Stimulated activated CD4-positive, alpha-beta T cell treated with anti-CD3 and anti-CD28 coated beads, Interleukin-4, amount 100 ng/mL, for 48 hours (primary cell): ENCODE data around the gene MCAT.

Experiments used
- DNase-seq, 2 donors: peaks; one replicate each; pipeline ENCODE4 v3.0.0-alpha.2; 2020; ENCODE audit warnings: low read depth in 2 of 2

Gene MCAT, protein sequence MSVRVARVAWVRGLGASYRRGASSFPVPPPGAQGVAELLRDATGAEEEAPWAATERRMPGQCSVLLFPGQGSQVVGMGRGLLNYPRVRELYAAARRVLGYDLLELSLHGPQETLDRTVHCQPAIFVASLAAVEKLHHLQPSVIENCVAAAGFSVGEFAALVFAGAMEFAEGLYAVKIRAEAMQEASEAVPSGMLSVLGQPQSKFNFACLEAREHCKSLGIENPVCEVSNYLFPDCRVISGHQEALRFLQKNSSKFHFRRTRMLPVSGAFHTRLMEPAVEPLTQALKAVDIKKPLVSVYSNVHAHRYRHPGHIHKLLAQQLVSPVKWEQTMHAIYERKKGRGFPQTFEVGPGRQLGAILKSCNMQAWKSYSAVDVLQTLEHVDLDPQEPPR

DNA sequence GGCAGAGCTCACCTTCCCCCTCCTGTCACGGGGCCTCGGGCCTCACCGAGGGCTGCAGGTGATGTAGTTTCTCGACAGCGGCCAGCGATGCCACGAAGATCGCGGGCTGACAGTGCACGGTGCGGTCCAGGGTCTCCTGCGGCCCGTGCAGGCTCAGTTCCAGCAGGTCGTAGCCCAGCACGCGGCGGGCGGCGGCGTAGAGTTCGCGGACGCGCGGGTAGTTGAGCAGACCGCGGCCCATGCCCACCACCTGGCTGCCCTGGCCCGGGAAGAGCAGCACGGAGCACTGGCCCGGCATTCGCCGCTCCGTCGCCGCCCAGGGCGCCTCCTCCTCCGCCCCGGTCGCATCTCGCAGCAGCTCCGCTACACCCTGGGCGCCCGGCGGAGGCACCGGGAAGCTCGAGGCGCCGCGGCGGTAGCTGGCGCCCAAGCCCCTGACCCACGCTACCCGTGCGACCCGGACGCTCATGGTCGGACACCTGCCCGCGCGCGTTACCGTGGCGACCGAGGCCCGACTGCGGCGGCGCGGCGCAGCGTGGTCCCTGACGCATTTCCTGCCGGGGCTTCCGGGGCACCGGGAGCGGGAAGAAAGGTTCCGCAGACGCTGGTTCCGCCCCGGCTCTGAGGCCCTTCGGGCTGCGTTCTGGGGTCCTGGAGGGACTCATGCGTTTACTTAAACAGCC, at the start of gene MCAT:
MCAT (minus strand) TSS at position 519 of the 683 bp plus-strand sequence; CDS start at position 469, 50 bp downstream.
- peak; percentile 75 to 80 for DNase-seq

DNA sequence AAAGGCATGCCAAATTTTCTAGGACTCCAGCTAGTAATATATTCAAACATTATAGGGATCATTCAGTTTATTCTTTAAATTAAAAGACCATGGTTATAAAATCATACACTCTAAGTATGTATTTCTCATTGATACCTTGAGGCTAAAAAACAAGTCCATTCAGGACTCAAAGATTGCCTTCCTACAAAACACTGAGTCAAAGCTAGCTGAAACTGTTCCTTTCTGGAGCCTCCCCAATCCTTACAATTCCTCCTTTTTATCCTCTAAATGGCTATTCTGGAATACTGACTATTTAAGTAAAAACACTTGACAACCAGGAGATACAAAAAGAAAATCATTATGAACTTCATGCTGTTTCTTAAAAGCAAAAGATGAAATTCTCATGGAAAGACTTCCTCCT, 48.6 kb upstream of the MCAT start:
- DNase-seq: no peak

DNA sequence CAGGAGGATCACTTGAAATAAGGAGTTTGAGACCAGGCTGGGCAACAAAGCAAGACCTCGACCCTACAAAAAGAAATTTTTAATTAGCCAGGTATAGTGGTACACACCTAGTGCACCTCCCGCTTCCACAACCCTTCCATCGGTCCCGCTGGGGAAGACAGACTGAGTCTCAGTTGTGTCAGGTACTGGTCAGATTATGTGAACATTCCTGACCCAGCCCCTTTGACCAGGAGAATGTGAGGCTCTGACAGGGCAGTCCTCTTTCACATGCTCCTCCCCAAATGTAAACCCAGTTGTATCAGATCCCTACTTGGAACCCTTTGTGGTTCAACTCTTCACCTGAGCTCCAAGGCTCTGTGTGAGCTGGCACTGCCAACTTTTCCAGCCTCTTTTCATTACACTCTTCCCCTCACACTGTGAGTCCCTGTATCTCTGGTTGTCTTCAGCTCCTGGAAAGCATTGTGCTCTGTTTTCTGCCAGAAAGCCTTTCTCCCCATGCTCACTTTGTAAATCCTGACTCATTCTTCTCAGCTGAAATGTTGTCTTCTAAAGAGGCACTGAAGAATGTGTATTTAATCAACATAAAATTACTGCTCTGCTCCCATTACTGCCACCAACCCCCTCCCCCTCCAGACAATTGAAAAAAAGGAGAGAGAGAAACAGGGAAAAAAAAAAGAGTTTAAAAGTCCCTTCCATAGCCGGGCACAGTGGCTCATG, 45.8 kb upstream of the MCAT start:
- DNase-seq: no peak

DNA sequence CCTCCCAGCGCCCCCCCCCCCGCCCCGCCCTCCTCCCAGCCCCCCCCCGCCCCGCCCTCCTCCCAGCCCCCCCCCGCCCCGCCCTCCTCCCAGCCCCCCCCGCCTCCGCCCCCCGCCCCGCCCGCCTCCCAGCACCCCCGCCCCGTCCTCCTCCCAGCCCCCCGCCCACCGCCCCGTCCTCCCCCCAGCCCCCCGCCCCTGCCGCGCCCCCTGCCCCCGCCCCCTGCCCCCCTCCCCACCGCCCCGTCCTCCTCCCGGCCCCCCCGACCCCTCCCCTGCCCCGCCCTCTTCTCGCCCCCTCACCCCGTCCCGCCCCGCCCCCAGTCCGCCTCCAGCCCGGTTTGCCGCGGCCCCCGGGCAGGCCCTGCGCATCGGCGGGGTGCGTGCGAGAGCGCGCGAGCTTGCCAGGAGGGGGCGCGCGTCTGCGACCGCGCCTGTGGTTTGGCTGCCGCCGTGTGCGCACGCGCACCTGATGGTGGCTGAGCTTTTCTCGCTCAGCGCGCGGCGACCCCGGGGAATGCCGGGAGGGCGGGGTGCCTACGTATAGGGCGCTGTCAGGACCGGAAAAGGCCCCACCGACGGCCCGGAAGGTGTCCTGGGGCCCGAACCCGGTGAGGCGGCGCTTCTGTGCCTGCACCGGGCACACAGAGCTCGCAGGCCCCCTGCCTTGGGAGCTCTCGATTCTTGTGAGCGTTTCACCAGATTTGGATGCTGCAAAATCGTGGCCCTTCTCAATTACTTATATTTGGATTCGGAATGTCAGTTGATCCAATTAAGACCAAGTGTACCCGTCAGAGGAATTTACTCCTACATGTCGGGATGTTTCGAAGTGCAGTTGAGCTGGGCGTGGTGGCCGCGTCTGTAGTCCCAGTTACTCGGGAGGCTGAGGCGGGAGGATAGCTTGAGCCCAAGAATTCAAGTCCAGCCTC, 44.2 kb upstream of the MCAT start:
- DNase-seq: peak; percentile 93 to 94

DNA sequence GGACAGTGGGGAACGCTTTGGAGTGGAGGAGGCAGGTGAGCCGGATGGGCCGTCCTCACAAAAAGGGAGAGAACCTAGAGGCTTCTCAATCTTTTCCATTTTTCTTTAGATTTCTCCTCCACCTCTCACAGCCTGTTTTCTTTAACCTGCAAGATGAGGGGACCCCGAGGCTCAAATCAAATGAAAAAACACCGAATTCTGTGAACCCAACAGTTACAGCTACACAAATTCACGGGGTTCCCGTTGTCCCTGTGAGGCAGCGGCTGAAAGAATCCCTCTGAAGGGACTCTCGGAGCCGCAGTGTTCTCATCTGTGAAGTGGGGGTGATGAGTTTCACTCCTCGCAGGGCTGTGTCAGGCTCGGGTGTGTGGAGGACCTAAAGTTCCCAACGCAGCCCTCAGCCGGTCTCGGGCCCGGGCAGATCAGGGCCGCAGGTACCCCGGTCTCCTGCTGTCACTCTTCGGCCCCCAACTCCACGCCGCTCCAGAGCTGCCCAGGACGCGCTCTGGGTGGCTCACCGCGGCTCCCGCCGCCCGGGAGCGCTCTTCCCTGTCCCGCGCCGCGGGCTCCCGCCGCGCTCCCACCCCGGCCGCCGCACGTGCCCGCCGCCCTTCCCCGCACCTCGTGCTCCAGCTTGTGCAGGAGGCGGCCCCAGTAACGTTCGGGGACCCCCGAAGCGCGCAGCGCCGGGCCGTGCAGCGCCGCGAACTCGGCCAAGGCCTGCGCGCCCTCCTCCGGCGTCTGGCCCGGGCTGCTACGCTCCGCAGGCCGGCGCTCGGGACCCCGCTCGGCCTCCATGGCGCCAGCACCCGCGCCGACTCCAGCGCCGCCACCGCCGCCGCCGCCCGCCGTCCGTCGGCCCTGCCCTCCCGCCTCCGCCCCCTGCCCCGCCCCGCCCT, 43.3 kb upstream of the MCAT start, which contains the start of gene TTLL12:
TTLL12 (minus strand) TSS at position 863 of the 899 bp plus-strand sequence; CDS start at position 798, 65 bp downstream.
- DNase-seq: peak; percentile 48 to 49

DNA sequence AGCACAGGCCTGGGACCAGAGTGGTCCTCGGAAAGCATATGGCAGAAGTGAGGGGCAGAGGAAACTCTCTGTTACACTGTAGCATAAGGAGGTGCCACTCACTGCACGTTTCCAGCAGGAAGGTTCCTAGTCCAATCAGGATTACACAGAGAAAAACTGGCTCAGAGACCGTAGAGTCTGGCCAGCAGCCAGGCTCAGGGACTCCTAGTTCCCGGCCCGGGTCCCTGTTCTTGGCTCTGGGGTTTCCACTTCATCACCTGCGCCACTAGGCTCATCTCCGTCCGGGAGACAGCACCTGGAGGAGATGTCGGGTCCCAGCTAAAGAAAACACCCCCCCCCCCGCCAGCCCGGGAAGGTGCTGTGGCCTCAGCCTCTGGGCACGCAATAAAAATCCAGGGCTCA, 42.7 kb upstream of the MCAT start:
- no peak for DNase-seq

DNA sequence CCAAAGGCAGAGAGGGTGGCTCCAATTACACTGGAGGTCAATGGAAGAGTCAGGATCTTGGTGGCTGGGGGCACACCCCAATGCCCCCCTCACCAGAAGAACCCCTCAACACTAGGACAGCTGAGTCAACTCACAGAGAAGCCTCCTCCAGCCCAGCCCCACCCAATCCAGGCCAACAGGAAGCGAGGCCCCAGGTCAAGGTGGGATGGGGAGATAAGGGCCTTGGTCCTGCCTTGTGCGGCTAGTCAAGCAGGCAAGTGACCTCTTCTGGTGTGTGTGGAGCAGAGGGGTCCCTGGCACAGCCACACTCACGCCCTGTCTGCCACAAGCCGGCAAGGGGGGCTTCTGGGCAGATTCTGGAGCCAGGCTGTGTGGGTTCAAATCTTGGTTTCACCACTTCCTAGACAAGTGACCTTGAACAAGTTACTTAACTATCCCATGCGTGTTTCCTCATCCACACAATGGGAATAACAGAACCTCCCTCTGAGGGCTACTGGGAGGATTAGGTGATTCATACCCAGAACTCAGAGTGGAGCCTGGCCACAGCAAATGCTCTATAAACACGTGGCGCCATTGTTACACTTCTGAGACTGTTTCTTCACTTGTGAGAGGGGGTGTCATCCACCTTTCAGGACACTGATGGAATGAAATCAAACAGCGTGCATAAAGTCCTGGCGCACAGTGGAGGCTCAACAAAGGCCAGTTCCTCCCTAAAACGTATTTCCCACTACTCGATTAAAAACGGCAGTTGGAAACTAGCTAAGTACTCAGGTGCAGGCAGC, 40.5 kb upstream of the MCAT start:
- no peak for DNase-seq

DNA sequence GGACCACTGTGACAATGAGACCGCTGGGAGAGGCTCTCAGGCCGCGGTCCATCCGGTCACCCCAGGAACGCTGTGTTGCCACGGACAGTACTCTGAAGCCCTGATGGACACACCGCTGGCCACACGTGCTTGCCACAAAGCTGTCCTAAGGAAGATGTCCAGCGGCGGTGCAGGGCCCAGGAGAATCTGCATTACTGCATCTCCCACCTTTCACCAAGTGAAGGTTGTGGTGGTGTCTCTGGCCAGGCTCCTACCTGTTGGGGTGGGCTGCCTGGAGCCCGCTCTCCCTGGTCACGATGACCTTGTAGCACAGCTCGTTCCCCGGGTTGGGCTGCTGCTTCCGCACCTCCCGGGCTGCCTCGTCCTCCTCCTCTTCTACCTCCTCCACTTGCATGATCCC, 39.5 kb upstream of the MCAT start:
- no peak for DNase-seq

DNA sequence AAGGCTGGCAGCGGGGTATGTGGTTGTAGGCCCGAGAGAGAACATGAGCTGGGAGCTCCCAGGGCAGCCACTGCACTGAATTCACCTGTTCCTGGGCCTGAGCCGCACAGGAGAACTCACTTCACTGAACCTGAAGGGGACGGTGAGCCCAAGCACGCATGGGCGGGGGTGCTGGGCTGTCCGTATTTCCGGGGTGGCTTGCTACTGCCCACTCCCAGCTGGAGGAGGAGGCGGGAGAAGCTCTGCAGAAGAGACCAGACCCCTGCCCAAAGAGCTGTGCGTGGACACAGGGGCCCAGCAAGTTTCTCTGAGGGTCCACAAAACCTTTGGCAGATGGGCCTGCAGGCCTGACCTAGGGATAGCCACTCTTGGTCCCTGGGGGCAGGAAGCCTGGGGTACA, 38.9 kb upstream of the MCAT start:
- no peak for DNase-seq

DNA sequence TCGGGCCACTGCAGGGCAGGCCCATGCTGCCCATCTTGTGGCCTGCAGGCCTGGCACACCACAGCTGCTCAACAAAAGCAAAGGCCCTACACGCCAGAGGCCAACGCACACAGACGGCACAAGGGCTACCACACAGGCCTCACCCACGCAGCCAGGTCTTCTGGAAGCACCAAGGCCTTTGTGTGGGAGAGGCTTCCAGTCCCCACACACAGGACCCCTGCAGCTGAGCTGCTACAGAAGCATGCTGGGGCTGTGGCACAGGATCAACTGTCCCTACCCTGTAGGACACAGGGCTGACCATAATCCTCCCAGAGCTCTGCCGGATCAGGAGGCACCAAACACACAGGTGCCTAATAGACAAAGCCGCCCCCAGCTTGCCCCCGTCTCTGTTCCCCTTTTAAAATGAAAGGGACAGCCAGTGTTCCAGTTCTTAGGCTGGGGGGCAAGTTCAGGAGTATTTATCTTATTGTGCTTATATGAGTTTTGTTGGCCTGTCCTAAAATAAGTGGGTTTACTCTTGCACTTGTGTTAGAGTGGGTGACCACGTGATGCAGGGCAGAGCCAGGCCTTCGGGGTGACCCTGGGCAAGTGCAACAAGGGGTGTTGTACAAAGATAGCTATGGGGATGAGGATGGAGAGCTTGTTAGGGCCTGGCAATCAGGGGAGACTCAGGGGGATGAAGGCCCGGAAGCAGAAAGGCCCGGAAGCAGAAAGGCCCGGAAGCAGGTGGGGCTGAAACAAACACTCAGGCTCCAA, 38.3 kb upstream of the MCAT start:
- DNase-seq: no peak

DNA sequence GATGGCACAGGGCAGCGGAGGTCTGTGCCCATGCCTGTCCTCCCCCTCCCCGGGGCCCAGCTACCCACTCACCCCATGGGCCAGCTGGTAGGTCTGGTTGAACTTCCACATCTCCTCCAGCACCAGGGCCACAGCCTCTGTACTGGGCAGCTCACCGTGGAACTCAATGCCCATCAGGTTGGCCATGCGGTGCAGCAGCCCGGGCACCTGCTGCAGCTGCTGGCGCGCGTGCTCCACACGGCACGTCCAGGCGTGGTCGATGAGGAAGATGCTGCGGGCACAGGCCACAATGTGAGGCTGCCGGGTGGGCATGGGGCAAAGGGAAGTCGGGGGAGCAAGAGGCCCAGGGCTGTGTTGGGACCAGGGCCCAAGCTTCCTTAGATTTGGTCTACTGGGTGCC, 37.5 kb upstream of the MCAT start:
- no peak for DNase-seq

DNA sequence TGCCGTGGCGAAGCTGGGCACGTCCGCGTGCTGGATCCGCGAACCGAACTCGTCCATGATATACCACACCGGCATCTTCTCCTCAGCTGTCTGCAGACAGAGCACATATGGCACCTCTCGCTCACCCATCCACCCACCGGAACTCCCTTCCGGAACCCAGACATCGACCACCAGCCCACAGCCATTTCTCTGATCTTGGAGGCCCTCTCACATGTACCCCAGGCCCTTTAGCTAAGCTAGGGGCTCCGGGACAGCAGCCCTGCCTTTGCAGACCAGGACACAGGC, 36.7 kb upstream of the MCAT start:
- no peak for DNase-seq

DNA sequence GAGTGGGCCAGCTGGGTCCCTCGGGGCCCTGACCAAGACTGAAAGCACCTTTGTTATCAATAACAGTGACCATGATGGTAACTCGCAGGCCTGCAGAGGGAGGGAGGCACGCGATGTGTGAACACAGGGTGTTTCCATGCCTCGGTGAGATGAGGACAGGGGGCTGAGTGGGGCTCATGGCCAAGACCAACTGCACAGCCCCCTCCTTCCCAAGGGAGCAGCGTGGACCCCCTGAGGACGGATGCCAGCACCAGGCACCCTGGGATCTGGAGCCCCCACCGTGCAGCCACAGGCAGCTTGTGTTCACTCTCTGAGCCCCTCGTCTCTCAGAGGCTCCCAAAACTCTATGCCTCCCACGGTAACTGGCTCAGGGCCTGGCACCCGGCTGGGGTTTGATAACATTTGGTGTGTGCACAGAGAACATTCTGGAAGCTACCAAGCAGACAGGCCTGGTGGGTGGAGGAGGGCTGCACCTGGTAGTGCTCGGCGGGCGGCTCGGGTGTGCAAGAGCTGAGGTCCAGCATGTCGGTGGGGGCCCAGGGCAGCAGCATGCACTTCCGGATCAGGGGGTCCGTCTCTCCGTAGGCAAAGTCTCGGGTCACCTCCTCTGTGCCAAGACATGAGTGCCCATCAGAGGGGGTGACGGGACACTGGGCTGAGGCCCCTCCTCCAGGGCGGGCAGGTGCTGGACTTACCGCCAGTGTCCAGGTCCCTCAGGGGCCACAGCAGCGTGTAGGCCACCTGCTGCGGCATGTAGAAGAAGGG, 36.1 kb upstream of the MCAT start:
- no peak for DNase-seq

DNA sequence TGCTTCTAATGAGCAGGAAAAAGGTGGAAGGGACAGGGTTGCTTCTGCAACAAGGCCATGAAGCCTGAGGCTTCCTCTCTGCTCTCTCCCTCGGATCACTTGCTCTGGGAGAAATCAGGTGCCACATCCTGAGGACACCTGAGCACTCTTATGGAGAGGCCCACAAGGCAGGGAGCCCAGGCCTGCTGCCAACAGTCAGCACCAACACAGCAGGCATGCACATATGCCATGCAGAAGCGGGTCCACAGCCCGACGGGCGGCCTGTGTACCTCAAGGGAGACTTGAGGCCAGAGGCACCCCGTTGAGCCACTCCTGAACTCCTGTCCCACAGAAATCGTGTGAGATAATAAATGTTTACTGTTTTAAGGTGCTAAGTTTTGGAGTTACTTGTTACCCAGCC, 34.3 kb upstream of the MCAT start:
- DNase-seq: no peak

DNA sequence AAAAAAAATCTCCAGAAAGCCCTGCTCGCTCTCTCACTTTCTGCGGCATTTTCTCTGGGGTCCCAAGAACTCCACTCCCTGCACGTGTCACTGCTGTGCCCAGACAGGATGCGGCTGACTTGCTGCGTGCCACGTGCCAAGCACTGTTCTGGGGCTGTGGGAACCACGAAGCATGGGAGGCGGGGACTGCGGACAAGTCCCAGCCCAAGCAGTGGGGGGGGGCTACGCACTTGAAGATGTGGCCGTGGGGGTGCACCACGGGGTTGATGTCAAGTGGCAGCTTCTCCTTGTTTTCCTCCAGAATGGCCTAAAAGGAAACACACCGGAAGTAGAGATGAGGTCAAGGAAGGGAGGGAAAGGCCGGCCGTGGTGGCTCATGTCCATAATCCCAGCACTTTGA, 32.9 kb upstream of the MCAT start:
- DNase-seq: no peak

DNA sequence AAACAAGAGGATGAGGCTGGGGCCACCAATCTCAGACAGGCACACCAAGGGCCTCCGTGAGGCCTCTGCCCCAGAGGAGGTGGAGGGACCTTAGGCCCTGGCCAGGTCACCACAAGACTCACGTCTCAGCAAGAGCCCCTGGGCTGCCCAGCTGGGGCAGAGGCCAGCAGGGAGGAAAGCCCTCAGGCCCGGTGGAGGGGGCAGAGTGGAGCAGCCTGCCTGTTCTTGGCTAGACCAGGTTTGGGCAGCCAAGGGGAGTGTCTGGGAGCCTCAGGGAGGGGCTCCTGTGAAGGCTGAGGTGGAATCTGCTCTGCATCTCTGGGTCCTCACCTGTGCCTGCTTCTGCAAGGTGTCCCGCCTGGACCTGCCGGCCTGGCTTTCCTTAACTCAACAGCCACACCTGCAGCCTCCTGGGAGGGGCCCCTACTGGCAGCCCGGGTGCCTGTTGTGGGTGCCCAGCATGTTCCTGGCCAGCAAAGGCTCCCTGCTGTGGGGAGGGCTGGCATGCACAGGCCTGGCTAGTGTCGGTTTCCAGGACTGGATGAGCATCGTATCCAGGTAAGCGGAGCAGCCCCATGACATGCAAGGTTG, 31.8 kb upstream of the MCAT start:
- no peak for DNase-seq

DNA sequence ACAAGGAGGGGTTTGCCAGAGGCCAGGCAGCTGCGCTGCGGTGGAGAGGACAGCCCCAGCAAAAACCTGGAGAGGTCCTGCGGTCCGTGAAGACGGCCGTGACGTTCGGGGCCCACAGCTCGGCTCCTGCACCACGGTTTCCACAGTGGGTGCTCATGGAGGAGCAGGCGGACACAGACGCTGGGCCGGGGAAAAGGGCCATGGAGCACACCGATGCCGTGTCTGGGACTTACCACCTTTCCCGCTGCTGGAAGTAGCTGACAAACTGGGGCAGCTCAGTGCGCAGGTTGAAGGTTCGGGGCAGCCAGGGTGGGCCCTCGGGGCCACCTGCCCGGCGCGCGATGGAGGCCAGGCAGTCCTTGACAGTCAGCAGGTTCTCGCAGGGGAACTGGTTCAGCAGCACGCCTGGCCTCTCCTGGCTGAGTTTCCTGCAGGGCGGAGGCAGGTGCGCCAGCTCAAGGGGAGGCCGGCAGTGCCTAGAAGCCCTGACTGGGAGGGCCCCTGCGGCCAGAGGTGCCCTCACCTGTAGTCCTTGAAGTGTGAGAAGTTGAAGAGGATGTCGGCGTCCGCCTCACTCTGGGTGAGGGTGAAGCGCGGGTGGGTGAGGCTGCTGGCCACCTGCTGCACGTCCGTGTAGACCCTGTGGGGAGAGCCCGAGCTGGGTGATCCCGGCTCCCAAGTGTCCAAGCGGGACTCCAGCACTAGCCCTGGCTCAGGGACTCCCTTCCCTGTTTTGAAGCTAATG, 30.9 kb upstream of the MCAT start:
- no peak for DNase-seq
